ENCODE measurements around the gene UMAD1.
"Not testable (repeated sequence)": the region's sequence is repeated elsewhere in the genome, so short reads cannot be mapped to it uniquely, and the experiment has no call there.

The UMAD1 gene

GRCh38 chr7:7808156-7808555 lies 167.6 kb downstream of the UMAD1 start:
- DNase-seq: no peak

DNA sequence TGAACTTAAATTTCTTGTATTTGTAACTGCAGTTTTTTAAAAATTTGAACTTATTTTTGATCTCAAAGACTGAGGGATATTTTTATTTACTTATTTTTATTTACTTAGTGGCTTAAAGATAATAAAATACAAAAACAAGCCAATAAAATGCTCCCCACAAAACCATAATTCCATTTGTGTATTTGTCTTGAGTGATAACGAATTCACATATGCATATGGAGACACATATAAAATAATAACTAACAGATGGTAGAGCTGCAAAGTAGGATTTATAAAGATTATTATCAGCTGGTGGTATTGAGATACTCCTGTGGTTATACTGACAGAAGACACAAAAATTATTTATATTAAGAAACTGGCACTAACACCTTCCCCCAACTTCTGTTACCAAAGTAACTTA lies 168.1 kb downstream of the UMAD1 start:
- no peak for DNase-seq

DNA sequence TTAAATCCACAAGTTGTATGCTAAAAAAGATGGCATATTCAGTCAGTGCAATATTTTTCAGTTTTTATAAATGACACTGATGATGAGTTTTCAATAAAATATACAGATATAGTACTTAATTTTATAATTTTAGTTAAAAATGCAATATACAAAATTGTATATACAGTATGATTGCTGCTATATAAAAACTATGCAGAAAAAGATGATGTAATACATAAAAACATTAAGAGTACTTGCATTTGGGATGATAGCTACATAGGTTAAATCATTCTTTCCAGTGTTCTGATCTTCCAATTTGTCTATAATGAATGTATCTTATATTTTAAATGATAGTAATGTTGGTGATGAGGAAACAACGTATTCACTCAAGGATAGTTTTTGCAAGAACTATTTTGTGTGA lies 169.8 kb downstream of the UMAD1 start:
- DNase-seq: no peak

GRCh38 chr7:7810826-7811225 lies 170.3 kb downstream of the UMAD1 start:
- DNase-seq: no peak

DNA sequence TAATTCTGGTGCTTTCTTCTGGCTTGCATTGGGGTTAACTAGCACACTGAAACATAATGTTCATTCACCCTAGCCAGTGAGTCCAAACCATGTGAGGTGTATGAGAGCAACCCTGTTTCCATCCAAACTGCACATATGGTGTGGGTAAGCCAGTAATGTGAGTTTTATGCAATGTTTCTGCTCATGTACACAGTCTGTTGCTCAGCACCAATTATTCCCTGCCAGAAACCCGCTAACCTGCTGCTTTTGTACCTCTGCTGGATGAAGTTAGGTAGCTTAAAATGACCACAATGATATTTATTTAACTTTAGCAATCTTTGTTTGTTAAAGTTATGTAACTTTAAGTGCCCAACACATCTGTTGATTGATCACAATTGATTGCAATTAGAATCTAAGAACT lies 171.6 kb downstream of the UMAD1 start:
- no peak for DNase-seq

GRCh38 chr7:7815395-7815794 lies 174.8 kb downstream of the UMAD1 start:
- no peak for DNase-seq

DNA sequence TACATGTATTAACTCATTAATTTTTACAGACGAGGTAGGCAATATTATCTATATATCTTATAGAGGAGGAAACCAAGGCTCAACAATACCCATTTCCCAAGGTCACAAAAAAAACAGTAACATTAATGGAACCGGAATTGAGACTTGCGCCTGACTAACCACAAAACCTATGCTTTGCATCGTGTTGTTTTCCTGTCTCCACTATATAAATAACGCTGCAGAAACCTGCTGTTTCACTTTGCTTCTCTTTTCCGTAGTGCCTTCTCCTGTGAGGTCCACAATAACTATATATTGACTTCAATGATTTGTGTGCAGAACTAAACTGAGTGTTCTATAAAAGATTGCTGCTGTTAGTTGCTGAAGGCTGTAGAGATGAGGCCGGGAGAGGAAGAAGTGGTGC lies 175.5 kb downstream of the UMAD1 start:
- DNase-seq: no peak

DNA sequence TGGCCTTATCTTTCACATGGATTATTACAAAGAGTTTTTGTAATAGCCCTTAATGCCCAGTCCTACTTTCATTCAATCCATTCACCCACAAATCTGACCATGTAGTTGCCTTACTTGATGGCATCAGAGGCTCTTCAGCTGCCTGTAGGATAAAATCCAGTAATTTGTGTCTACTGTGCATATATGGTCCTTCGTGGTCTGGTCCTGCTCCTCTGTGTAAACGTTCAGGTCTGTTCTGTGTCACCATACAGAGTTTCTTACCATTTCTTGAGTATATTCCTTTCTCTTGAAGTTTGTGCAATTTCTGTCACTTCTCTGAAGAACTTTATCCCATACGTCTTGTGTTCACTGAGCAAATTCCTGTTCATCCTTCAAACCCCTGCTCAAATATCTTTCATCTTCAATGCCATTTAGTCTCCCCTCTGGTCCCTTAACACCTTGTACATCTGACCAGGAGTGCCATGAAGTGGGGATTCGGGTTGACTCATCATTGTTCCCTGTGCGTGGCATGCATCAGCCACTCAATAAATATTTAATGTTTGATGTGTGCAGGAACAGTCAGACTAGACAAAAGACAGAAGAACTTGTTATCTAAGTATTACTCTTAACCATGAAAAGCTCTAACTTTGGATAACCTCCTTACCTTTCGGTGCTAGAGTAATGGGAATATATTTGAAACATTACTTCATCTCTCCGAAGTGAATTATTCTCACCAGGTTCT lies 176.4 kb downstream of the UMAD1 start:
- DNase-seq: no peak

- no peak for DNase-seq
Observed at GRCh38 chr7:7817748-7818147, 177.2 kb downstream of the UMAD1 start.

GRCh38 chr7:7818179-7818578 lies 177.6 kb downstream of the UMAD1 start:
- DNase-seq: not testable (repeated sequence)

- DNase-seq: no peak
Observed at GRCh38 chr7:7819442-7820247, 179.1 kb downstream of the UMAD1 start.

DNA sequence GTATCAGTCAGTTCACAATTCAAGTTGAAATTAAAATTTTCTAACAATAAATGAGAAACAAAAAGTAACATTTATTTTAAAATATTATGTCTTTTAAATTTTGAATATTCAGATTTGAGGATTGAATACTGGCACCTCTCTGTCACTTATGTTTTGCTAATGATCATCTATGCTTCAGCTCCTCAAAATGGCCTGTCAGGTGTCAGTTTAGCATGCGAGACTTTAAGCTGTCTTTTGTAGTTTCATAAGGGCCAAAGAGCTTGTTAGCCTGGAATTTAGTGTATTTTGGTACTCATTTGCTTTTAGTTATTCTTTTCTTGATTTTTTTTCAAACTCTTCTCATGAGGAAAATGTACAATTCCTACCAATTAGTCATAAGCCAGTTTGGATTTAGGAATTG lies 179.9 kb downstream of the UMAD1 start:
- DNase-seq: no peak

GRCh38 chr7:7820939-7821338 lies 180.4 kb downstream of the UMAD1 start:
- DNase-seq: no peak

DNA sequence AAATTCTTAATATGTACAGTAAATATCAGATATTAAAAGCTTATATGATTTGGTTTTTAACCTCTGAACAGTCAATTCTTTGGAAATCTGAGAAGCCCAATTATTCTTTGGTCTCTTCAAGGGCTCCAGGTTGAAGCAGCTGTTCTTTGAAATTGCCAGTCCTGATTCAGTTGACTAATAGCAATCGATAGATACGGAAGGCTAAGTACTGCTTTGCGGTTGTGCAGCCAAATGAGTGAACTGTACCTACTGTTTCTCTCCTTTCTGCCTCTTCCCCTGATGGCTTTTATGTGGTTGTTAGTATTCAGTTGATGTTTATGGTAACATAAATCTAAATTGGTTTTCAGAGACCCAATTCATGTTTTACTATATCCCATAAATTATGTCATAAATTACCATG lies 181.0 kb downstream of the UMAD1 start:
- DNase-seq: no peak

GRCh38 chr7:7825294-7825693 lies 184.7 kb downstream of the UMAD1 start:
- DNase-seq: not testable (repeated sequence)

- no peak for DNase-seq
Observed at GRCh38 chr7:7829667-7830066, 189.1 kb downstream of the UMAD1 start.

DNA sequence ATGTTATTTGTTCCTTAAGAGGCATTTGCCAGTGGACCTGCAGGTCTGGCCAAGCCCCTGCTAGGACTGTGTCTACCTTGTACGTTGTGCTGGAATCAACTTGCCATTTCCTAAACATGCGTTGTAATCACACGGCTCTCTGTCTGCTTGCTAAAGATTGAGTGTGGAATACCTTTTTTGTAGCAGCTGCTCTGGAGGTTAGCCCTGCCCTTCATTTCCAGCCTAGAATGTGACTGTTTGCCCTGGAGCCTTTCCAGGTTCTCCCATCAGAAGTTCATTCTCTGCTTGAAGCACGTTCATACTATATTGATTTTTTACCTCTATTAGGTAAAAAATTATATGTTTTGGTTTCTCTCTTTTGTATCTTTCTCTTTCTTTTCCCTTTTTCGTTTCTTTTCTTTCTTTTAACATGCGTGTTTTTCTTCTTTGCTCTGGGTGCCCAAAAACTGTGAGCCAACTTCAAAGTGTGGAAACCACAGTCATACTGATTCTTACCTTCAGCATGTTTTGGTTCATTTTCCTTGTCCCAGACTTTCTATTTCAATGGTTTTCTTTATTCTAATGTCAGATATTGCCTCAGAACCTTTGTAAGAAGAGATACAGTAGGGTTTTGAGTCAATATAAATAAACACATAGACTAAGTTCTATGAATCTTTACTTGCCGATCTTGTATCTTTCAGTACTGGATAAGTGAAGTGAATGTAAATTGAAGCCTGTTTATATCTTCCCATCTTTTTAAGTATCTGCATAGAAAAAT lies 189.7 kb downstream of the UMAD1 start:
- no peak for DNase-seq

- DNase-seq: no peak
Observed at GRCh38 chr7:7832518-7832917, 192.0 kb downstream of the UMAD1 start.

DNA sequence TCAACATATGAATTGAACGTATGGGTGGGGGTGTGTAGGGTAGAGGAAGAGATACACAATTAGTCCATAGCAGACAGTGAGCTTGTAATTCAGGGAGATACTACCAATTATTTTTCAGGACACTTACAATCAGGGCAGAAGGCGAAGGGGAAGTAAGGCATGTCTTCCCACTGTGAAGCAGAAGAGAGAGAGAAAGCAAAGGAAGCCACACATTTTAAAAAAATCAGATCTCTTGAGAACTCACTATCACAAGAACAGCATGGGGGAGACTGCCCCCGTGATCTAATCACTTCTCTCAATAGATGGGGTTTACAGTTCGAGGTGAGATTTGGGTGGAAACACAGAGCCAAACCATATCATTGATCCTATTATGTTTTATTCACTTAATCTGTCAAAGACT lies 194.2 kb downstream of the UMAD1 start:
- DNase-seq: no peak

- no peak for DNase-seq
Observed at GRCh38 chr7:7841027-7841426, 200.5 kb downstream of the UMAD1 start.

- no peak for DNase-seq
Observed at GRCh38 chr7:7843240-7843639, 202.7 kb downstream of the UMAD1 start.

- DNase-seq: no peak
Observed at GRCh38 chr7:7843972-7844371, 203.4 kb downstream of the UMAD1 start.

GRCh38 chr7:7848246-7848645 lies 207.7 kb downstream of the UMAD1 start:
- DNase-seq: no peak

DNA sequence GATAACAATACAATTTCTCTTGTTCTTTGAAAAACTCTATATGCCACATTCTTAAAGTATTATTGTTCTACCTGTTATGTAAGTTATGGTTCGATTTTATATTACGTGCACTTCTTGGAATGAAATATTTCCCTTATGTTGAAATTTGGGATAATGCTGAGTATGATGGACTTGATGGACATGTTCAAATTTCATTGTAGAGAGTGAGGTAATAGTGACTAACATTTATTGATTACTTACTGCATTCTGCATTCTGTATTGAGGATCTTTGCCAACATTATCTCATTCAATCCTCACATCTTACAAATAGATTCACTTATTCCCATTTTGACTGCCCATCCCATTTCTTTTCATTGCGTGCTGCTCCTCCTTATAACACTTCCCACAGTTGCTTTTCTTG lies 208.3 kb downstream of the UMAD1 start:
- DNase-seq: no peak
